Measurements from ENCODE around the gene MAD2L1BP. TPM values are rescaled to one million over a fixed set of nuclear protein-coding genes. Genes with fewer than 3 reads are reported as not detected.

MAD2L1BP gene
- total and polyA plus RNA-seq, 2 of the 13 experiments (the other 11 are each of a cell fraction or from before 2014, with no cell fraction given), result 54.2 to 55.5 TPM

DNA sequence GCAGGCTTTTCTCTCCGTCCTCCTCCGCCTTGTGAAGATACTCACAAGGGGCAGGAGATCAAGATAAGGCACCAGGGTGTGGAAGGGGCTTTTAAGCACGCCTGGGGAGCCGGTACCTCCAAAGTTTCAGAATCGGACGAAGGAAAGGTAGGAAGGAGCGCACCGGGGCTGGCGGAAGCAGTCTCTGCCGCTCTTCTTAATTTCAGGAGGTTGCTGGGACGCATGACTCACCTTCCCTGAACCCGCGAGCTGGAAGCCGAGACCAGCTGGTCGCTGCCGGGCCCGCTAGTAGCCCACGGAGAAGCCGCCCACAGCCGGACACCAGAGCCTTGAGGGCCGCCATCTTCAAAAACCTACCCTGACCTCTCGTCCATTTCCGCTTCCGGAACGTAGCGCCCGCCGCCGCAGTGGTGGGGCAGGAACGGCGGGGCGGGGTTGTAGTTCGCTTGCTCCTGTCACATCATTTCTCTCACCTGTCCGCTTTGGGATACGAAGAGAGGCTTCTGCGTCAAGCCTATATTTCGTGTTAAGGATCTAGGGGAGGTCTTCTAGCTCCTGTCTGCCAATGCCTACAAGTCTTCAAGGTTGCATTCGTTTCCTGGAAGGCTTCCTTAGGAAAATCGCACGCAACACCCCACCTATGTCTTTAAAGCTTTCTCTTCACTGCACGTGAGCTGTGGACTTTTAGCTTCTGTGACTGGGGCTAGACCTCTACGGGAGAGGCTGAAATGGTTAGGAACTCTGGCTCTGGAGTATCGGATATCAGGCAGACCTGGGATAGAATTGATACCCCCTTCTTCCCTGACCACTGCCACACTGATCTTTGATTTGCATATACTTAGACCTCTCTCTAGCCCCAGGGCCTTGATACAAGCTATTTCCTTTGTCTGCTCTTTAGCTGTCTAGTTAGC, 52.1 kb downstream of the MAD2L1BP start, which contains the start of gene MRPS18A (continued):
- TF ChIP-seq RNF219 (CRISPR knock-in tag; IDR thresholded peaks at IDR 0.05) (no peak), SUZ12 (IDR thresholded peaks at IDR 0.05; ENCODE audit: low read depth, low read length) (no peak), ZNF296 (CRISPR knock-in tag; conservative IDR thresholded peaks at IDR 0.05) (no peak), ZNF569 (CRISPR knock-in tag; IDR thresholded peaks at IDR 0.05; ENCODE audit: borderline replicate concordance) (0 out of 2 replicates have a peak, but pooled peaks have one; percentile 33), XBP1 (CRISPR knock-in tag; IDR thresholded peaks at IDR 0.05) (no peak; the same call in 1 of the 2 replicates), NFRKB (IDR thresholded peaks at IDR 0.05) (no peak), TOPORS (CRISPR knock-in tag; IDR thresholded peaks at IDR 0.05) (no peak), POGZ (CRISPR knock-in tag; IDR thresholded peaks at IDR 0.05) (peak; percentile 59; the same call in 1 of the 2 replicates), FOXP1 (IDR thresholded peaks at IDR 0.05) (no peak), FOXP1 (CRISPR knock-in tag; IDR thresholded peaks at IDR 0.05) (no peak), ZFP36L1 (CRISPR knock-in tag; IDR thresholded peaks at IDR 0.05) (no peak), FLYWCH1 (CRISPR knock-in tag; IDR thresholded peaks at IDR 0.05) (0 out of 2 replicates have a peak, but pooled peaks have one; percentile 79), ZNF891 (CRISPR knock-in tag; IDR thresholded peaks at IDR 0.05) (0 out of 2 replicates have a peak, but pooled peaks have one; percentile 70), MED13 (CRISPR knock-in tag; IDR thresholded peaks at IDR 0.05) (no peak; the same call in 1 of the 2 replicates), SP5 (CRISPR knock-in tag; IDR thresholded peaks at IDR 0.05; ENCODE audit: borderline replicate concordance, low read depth) (peak; percentile 67), ZNF329 (CRISPR knock-in tag; IDR thresholded peaks at IDR 0.05; ENCODE audit: low read depth) (no peak), PAF1 (CRISPR knock-in tag; IDR thresholded peaks at IDR 0.05) (no peak), GABPB1 (CRISPR knock-in tag; IDR thresholded peaks at IDR 0.05) (peak; percentile 99), MTA1 (CRISPR knock-in tag; IDR thresholded peaks at IDR 0.05; ENCODE audit: borderline replicate concordance) (no peak), RAD21 (CRISPR knock-in tag; IDR thresholded peaks at IDR 0.05) (no peak), PHF8 (CRISPR knock-in tag; IDR thresholded peaks at IDR 0.05) (peak; percentile 86), AFF4 (CRISPR knock-in tag; IDR thresholded peaks at IDR 0.05) (no peak; the same call in 1 of the 2 replicates), ZZZ3 (CRISPR knock-in tag; IDR thresholded peaks at IDR 0.05; ENCODE audit: borderline replicate concordance) (no peak), ZNF451 (CRISPR knock-in tag; IDR thresholded peaks at IDR 0.05) (0 out of 2 replicates have a peak, but pooled peaks have one; percentile 40)
- TF ChIP-seq, protein P1, sequence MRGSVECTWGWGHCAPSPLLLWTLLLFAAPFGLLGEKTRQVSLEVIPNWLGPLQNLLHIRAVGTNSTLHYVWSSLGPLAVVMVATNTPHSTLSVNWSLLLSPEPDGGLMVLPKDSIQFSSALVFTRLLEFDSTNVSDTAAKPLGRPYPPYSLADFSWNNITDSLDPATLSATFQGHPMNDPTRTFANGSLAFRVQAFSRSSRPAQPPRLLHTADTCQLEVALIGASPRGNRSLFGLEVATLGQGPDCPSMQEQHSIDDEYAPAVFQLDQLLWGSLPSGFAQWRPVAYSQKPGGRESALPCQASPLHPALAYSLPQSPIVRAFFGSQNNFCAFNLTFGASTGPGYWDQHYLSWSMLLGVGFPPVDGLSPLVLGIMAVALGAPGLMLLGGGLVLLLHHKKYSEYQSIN (CRISPR knock-in tag; IDR thresholded peaks at IDR 0.05; ENCODE audit: borderline replicate concordance), result no peak
